ENCODE measurements around the gene ARVCF.

ARVCF gene

GRCh38 chr22:20028855-20029549 is 12.4 kb upstream of the ARVCF start:
- Mint-ChIP-seq H3K27me3 (ENCODE audit: low read depth) (no peaks in the 10 kb centered on the region), H3K27ac (no peak overlapping the region), H3K36me3 (ENCODE audit: low read depth) (peaks cover 2% of the 10 kb centered on the region), H3K4me3 (no peak overlapping the region), H3K4me1 (ENCODE audit: low read depth) (no peaks in the 10 kb centered on the region), H3K9me3 (no peaks in the 10 kb centered on the region)
- no peak for DNase-seq (ENCODE audit: low spot score)

- Mint-ChIP-seq H3K9me3 (no peaks in the 10 kb centered on the region), H3K4me3 (no peak overlapping the region), H3K36me3 (ENCODE audit: low read depth) (peaks cover 4% of the 10 kb centered on the region), H3K4me1 (ENCODE audit: low read depth) (peaks cover 2% of the 10 kb centered on the region), H3K27me3 (ENCODE audit: low read depth) (no peaks in the 10 kb centered on the region), H3K27ac (no peak overlapping the region)
- DNase-seq (ENCODE audit: low spot score) = no peak
Observed at GRCh38 chr22:20027966-20028854, 11.6 kb upstream of the ARVCF start.

GRCh38 chr22:20026996-20027601 is 10.5 kb upstream of the ARVCF start:
- DNase-seq (ENCODE audit: low spot score) = no peak
- no peaks in the 10 kb centered on the region for H3K27me3 Mint-ChIP-seq (ENCODE audit: low read depth)
- H3K4me1 Mint-ChIP-seq (ENCODE audit: low read depth) = peaks cover 9% of the 10 kb centered on the region
- H3K4me3 Mint-ChIP-seq = no peak overlapping the region
- H3K36me3 Mint-ChIP-seq (ENCODE audit: low read depth) = peaks cover 5% of the 10 kb centered on the region
- no peaks in the 10 kb centered on the region for H3K9me3 Mint-ChIP-seq
- H3K27ac Mint-ChIP-seq = no peak overlapping the region

GRCh38 chr22:20026204-20026908 is 9.7 kb upstream of the ARVCF start:
- H3K4me1 Mint-ChIP-seq (ENCODE audit: low read depth) = peaks cover 14% of the 10 kb centered on the region
- peaks cover 5% of the 10 kb centered on the region for H3K36me3 Mint-ChIP-seq (ENCODE audit: low read depth)
- no peaks in the 10 kb centered on the region for H3K27me3 Mint-ChIP-seq (ENCODE audit: low read depth)
- DNase-seq (ENCODE audit: low spot score) = no peak
- no peaks in the 10 kb centered on the region for H3K9me3 Mint-ChIP-seq
- H3K27ac Mint-ChIP-seq = no peak overlapping the region
- H3K4me3 Mint-ChIP-seq = no peak overlapping the region

GRCh38 chr22:20025401-20026203 is 9.0 kb upstream of the ARVCF start:
- Mint-ChIP-seq H3K27ac (no peak overlapping the region), H3K36me3 (ENCODE audit: low read depth) (peaks cover 5% of the 10 kb centered on the region), H3K4me3 (no peak overlapping the region), H3K9me3 (no peaks in the 10 kb centered on the region), H3K27me3 (ENCODE audit: low read depth) (no peaks in the 10 kb centered on the region), H3K4me1 (ENCODE audit: low read depth) (peaks cover 14% of the 10 kb centered on the region)
- no peak for DNase-seq (ENCODE audit: low spot score)

GRCh38 chr22:20024650-20025397 is 8.2 kb upstream of the ARVCF start:
- H3K4me3 Mint-ChIP-seq = no peak overlapping the region
- H3K36me3 Mint-ChIP-seq (ENCODE audit: low read depth) = peaks cover 5% of the 10 kb centered on the region
- no peak for DNase-seq (ENCODE audit: low spot score)
- H3K27me3 Mint-ChIP-seq (ENCODE audit: low read depth) = no peaks in the 10 kb centered on the region
- H3K4me1 Mint-ChIP-seq (ENCODE audit: low read depth) = peaks cover 18% of the 10 kb centered on the region
- no peaks in the 10 kb centered on the region for H3K9me3 Mint-ChIP-seq
- no peak overlapping the region for H3K27ac Mint-ChIP-seq

- Mint-ChIP-seq H3K27me3 (ENCODE audit: low read depth) (peaks cover 3% of the 10 kb centered on the region), H3K4me3 (no peak overlapping the region), H3K4me1 (ENCODE audit: low read depth) (peaks cover 18% of the 10 kb centered on the region), H3K9me3 (no peaks in the 10 kb centered on the region), H3K36me3 (ENCODE audit: low read depth) (peaks cover 5% of the 10 kb centered on the region), H3K27ac (no peak overlapping the region)
- no peak for DNase-seq (ENCODE audit: low spot score)
Observed at GRCh38 chr22:20024225-20024624, 7.6 kb upstream of the ARVCF start.

- no peak for DNase-seq (ENCODE audit: low spot score)
- Mint-ChIP-seq H3K27me3 (ENCODE audit: low read depth) (peaks cover 9% of the 10 kb centered on the region), H3K4me3 (peak overlapping the region; percentile 92), H3K9me3 (no peaks in the 10 kb centered on the region), H3K36me3 (ENCODE audit: low read depth) (peaks cover 5% of the 10 kb centered on the region), H3K4me1 (ENCODE audit: low read depth) (peaks cover 18% of the 10 kb centered on the region), H3K27ac (no peak overlapping the region)
Observed at GRCh38 chr22:20022978-20023613, 6.5 kb upstream of the ARVCF start.

- peaks cover 5% of the 10 kb centered on the region for H3K36me3 Mint-ChIP-seq (ENCODE audit: low read depth)
- peak overlapping the region; percentile 92 for H3K4me3 Mint-ChIP-seq
- H3K27me3 Mint-ChIP-seq (ENCODE audit: low read depth) = peaks cover 16% of the 10 kb centered on the region
Observed at GRCh38 chr22:20022231-20022977, 5.8 kb upstream of the ARVCF start.

GRCh38 chr22:20021196-20022181 is 4.9 kb upstream of the ARVCF start:
- peaks cover 19% of the 10 kb centered on the region for H3K27me3 Mint-ChIP-seq (ENCODE audit: low read depth)
- H3K4me1 Mint-ChIP-seq (ENCODE audit: low read depth) = peaks cover 18% of the 10 kb centered on the region
- peaks cover 5% of the 10 kb centered on the region for H3K36me3 Mint-ChIP-seq (ENCODE audit: low read depth)
- H3K9me3 Mint-ChIP-seq = no peaks in the 10 kb centered on the region
- H3K27ac Mint-ChIP-seq = peak overlapping the region; percentile 83
- H3K4me3 Mint-ChIP-seq = peak overlapping the region; percentile 92
- no peak for DNase-seq (ENCODE audit: low spot score)

More at GRCh38 chr22:20022231-20022977, 5.8 kb upstream of the ARVCF start:
- H3K9me3 Mint-ChIP-seq = no peaks in the 10 kb centered on the region
- H3K27ac Mint-ChIP-seq = peak overlapping the region; percentile 27
- DNase-seq (ENCODE audit: low spot score) = no peak
- peaks cover 18% of the 10 kb centered on the region for H3K4me1 Mint-ChIP-seq (ENCODE audit: low read depth)

Data from T-helper 2 cell treated with Interferon-gamma antibody and Interleukin-4, amounts not matched to agents 5 μg/mL and 100 μg/mL, for 36 hours (primary cell).